Hepatocyte (in vitro differentiated cells): Measurements from ENCODE around the gene TBXAS1. TPM values are rescaled to one million over a fixed set of nuclear protein-coding genes. Genes with fewer than 3 reads are reported as not detected.

Source experiments
- DNase-seq: peaks from one replicate; pipeline ENCODE4 v3.0.0-alpha.2; 2016; ENCODE audit warnings: low spot score
- H2AFZ ChIP-seq: fragments of 200-600 bp; sonication (generic); 2 replicates; pipeline ENCODE4 v1.6.0; 2016; ENCODE audit warnings: antibody characterized with exemption, mild to moderate bottlenecking
- H3K27ac ChIP-seq: fragments of 200-600 bp; sonication (generic); 2 replicates; pipeline ENCODE4 v1.5.1; 2016; ENCODE audit warnings: mild to moderate bottlenecking
- H3K27me3 ChIP-seq: fragments of 200-600 bp; sonication (generic); 2 replicates; pipeline ENCODE4 v1.6.1; 2016
- H3K36me3 ChIP-seq: fragments of 200-600 bp; sonication (generic); replicated peaks from 2 replicates; pipeline ENCODE4 v1.5.1; 2016; ENCODE audit warnings: low read depth; ENCODE audit not compliant: insufficient read depth
- H3K4me1 ChIP-seq: fragments of 200-600 bp; sonication (generic); 2 replicates; pipeline ENCODE4 v1.5.1; 2016; ENCODE audit warnings: mild to moderate bottlenecking, moderate library complexity; ENCODE audit not compliant: insufficient read depth
- H3K4me2 ChIP-seq: fragments of 200-600 bp; sonication (generic); 2 replicates; pipeline ENCODE4 v1.6.0; 2016
- H3K4me3 ChIP-seq: fragments of 200-600 bp; sonication (generic); 2 replicates; pipeline ENCODE4 v1.5.1; 2016; ENCODE audit warnings: mild to moderate bottlenecking
- H3K79me2 ChIP-seq: fragments of 200-600 bp; sonication (generic); 2 replicates; pipeline ENCODE4 v1.6.0; 2017; ENCODE audit warnings: mild to moderate bottlenecking
- H3K9me2 ChIP-seq: fragments of 200-600 bp; sonication (generic); replicated peaks from 2 replicates; pipeline ENCODE4 v1.6.0; 2017; ENCODE audit warnings: mild to moderate bottlenecking; ENCODE audit not compliant: insufficient read depth
- H3K9me3 ChIP-seq: fragments of 200-600 bp; sonication (generic); 2 replicates; pipeline ENCODE4 v1.5.1; 2016; ENCODE audit warnings: low read depth, mild to moderate bottlenecking
- H4K20me1 ChIP-seq: fragments of 200-600 bp; sonication (generic); 2 replicates; pipeline ENCODE4 v1.6.0; 2016; ENCODE audit warnings: mild to moderate bottlenecking; ENCODE audit not compliant: insufficient read depth, poor library complexity, severe bottlenecking
- EZH2 ChIP-seq: fragments of 200-600 bp; sonication (generic); IDR thresholded peaks from 2 replicates; pipeline ENCODE4 v1.6.1; 2016; ENCODE audit warnings: antibody characterized with exemption, mild to moderate bottlenecking, borderline replicate concordance
- EZH2phosphoT487 ChIP-seq: fragments of 200-600 bp; sonication (generic); IDR thresholded peaks from one replicate; pipeline ENCODE4 v1.6.1; 2018; ENCODE audit warnings: antibody characterized with exemption, mild to moderate bottlenecking, low read depth, moderate library complexity; ENCODE audit not compliant: unreplicated experiment, severe bottlenecking
- WGBS: methylation state at CpG from one replicate; pipeline ENCODE4 v1.1.6; 2016; ENCODE audit warnings: low lambda C conversion rate; ENCODE audit errors: missing lambda C conversion rate; 5-methylcytosine and 5-hydroxymethylcytosine counted together
- polyA plus RNA-seq: library from polyadenylated mRNA; unstranded; fragments of >200 nt; fragmentation: Nextera tagmentation; extraction: Ambion mirVana; gene quantifications from 2 replicates; pipeline ENCODE4 v1.2.1, GENCODE V29; 2016
- total RNA-seq: library from RNA; depleted of rRNA; stranded (reverse); fragments of >200 nt; gene quantifications from 2 replicates; pipeline ENCODE4 v1.2.3, GENCODE V29; 2014
- TF ChIP-seq, protein P1 (sequence below): fragments of 200-600 bp; sonication (generic); IDR thresholded peaks from 2 replicates; pipeline ENCODE4 v1.5.1; 2016; ENCODE audit warnings: antibody characterized with exemption, mild to moderate bottlenecking; ENCODE audit not compliant: poor library complexity

The TBXAS1 gene
- total and polyA plus RNA-seq, 2 experiments from 2014 or later: 3.9 to 11.5 TPM

DNA sequence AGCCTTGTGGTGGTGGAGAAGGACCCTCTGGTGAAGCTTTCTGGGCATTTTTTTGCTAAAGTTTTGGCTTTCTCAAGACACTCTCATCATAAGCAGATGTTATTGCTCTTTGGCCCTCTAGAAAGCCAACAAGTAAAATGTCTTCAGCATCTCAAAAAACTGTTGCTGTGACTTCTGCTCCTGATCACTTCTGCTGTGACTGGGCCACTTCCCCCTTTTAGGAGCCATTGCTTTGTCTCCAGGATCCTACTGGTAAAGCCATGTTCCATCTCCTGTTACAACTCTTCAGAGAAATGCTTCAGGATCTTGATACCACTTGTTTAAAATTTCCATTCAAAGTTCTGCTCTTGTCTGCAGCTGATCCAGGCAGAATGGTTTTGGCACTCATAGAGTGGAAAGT lies 222.8 kb downstream of the TBXAS1 start:
- Histone ChIP-seq H2AFZ (no peak overlapping the region), H3K79me2 (peaks cover 7% of the 10 kb centered on the region), H3K27me3 (no peaks in the 10 kb centered on the region), H3K4me1 (peaks cover 10% of the 10 kb centered on the region), H3K9me3 (no peaks in the 10 kb centered on the region), H3K9me2 (no peaks in the 10 kb centered on the region), H4K20me1 (no peaks in the 10 kb centered on the region), H3K4me3 (no peak overlapping the region), H3K36me3 (no peaks in the 10 kb centered on the region), H3K27ac (no peak overlapping the region), H3K4me2 (no peak overlapping the region)
- TF ChIP-seq, protein P1, sequence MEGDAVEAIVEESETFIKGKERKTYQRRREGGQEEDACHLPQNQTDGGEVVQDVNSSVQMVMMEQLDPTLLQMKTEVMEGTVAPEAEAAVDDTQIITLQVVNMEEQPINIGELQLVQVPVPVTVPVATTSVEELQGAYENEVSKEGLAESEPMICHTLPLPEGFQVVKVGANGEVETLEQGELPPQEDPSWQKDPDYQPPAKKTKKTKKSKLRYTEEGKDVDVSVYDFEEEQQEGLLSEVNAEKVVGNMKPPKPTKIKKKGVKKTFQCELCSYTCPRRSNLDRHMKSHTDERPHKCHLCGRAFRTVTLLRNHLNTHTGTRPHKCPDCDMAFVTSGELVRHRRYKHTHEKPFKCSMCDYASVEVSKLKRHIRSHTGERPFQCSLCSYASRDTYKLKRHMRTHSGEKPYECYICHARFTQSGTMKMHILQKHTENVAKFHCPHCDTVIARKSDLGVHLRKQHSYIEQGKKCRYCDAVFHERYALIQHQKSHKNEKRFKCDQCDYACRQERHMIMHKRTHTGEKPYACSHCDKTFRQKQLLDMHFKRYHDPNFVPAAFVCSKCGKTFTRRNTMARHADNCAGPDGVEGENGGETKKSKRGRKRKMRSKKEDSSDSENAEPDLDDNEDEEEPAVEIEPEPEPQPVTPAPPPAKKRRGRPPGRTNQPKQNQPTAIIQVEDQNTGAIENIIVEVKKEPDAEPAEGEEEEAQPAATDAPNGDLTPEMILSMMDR: no peak
- no peak for TF ChIP-seq EZH2phosphoT487
- no peak for TF ChIP-seq EZH2
- DNase-seq: no peak

DNA sequence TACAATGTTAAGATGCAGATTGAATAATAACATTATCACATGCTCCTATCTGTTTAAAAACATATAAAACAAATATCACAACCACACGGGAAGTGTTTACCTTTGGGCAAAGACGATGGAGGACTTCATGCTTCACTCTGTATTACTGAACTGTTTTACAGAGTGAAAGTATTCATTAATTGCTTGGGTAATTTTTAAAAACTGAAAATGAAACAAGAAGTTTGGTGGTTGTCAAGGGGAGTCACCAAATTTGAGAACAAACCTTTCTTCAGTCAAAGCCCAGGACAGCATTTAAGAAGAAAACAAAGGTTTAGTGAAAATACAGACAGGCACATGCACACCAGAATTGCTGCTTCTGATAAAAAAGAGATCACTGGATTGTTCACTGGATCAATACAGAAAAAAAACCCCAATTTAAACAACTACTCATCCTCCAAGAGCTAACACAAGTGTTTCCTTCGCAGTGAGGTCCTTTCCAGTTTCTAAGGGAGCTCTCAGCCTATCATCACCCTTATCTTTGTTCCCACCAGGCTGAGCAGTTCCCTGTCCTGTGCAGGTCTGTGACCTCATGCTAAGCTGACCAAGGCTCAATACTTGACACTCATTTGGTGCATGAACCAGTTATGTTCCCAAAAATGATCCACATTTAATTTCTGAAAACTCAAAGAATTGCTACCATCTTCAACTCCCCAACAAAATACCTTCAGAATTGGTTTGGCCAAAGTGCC lies 224.9 kb downstream of the TBXAS1 start:
- Histone ChIP-seq H3K4me3 (no peak overlapping the region), H3K27me3 (no peaks in the 10 kb centered on the region), H3K4me2 (no peak overlapping the region), H3K4me1 (peaks cover 1% of the 10 kb centered on the region), H3K27ac (no peak overlapping the region), H3K79me2 (peaks cover 18% of the 10 kb centered on the region), H3K36me3 (no peaks in the 10 kb centered on the region), H3K9me3 (no peaks in the 10 kb centered on the region), H2AFZ (no peak overlapping the region), H4K20me1 (no peaks in the 10 kb centered on the region), H3K9me2 (no peaks in the 10 kb centered on the region)
- TF ChIP-seq EZH2 (no peak), EZH2phosphoT487 (no peak)
- TF ChIP-seq, protein P1: no peak
- no peak for DNase-seq
- WGBS: 77% methylated on average over 3 of the region's 3 CpGs

DNA sequence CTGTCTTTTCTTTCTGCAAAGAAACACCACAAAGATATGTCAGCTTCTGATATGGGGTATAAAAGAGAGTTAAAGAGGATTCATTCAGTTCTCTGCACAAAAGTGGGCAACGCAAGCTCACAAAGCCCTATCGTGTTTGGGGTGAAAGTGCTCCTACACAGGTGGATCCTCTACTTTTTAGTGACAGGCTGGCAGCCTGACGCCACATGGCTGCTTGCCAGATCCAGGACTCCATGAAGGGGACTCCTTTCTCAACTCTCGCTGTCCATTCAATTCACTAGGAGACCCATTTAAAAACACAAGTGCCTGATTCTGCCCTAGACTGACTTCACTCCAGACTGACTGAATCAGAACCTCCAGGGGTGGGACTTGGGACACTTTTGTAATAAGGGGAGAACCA lies 225.7 kb downstream of the TBXAS1 start:
- Histone ChIP-seq H3K4me2 (no peak overlapping the region), H3K79me2 (peaks cover 20% of the 10 kb centered on the region), H4K20me1 (no peaks in the 10 kb centered on the region), H3K9me2 (no peaks in the 10 kb centered on the region), H3K36me3 (no peaks in the 10 kb centered on the region), H3K27ac (no peak overlapping the region), H3K27me3 (no peaks in the 10 kb centered on the region), H3K4me1 (peaks cover 5% of the 10 kb centered on the region), H3K9me3 (no peaks in the 10 kb centered on the region), H3K4me3 (no peak overlapping the region), H2AFZ (no peak overlapping the region)
- DNase-seq: no peak
- 88% methylated on average over 4 of the region's 4 CpGs for WGBS
- TF ChIP-seq EZH2phosphoT487 (no peak), EZH2 (no peak)
- TF ChIP-seq, protein P1: no peak
